DMS79 (cell line): ENCODE data around the gene MORN4.

ENCODE experiments used
- DNase-seq: peaks from one replicate; lab custom pipeline; 2025; lab: John Stamatoyannopoulos, UW

MORN4 gene

DNA sequence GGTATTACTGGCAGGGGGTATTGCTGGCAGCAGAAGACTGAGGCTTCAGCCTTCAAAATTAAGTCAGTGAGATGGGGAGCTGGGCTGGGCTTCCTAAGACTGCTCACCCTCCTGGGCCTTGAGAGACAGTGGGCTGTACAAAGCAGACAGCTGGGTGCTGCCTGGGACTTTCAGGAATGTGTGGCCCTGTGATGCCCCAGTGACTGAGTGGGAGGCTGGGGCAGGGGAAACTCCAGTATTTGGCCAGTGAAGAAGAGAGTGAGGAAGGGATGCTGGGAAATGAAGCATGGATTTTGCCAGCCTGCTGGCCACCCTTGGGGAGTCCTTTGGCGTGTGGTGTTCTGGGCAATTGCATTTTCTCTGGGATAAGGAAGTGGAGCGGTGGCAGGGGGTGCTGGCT, 60.3 kb downstream of the MORN4 start:
- no peak for DNase-seq

DNA sequence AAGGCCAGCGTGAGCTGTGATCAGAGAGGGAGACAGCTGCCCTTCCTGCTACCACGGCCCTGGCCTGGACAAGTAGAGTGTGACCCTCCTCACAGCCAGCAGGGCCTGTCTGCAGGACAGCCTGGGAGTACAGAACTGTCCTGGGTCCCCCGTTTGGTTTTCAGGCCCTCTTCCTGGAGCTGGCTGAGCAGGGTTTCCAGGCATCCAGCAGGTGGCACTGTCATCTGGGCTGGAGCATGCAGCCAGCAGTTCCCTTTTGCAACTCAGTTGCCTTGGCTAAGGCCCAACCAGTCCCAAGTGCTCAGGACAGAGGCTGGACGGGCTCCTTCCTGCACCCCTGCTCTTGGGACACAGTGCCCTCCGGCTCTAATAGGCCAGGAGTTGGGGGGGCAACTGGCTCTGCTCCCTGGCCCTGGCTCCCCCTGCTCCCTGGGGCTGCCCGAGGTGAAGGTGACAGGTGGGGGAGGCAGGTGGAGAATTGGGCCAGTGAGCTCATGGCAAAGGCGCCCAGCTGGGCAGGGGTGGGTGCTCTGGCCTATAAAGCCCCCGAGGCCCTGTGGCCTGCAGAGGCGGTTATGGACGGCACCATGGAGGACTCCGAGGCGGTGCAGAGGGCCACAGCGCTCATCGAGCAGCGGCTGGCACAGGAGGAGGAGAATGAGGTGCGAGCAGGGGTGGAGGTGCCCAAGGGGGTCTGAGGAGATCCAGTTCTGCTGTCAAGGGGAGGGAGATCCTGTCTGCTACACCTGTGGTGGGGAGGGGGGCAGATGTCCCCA, 60.9 kb downstream of the MORN4 start, which contains the start of gene ANKRD2:
Gene ANKRD2, plus strand, starts transcription at position 566 of the 776 bp plus-strand sequence. Its CDS starts 10 bp downstream, at position 576.
- DNase-seq = no peak

DNA sequence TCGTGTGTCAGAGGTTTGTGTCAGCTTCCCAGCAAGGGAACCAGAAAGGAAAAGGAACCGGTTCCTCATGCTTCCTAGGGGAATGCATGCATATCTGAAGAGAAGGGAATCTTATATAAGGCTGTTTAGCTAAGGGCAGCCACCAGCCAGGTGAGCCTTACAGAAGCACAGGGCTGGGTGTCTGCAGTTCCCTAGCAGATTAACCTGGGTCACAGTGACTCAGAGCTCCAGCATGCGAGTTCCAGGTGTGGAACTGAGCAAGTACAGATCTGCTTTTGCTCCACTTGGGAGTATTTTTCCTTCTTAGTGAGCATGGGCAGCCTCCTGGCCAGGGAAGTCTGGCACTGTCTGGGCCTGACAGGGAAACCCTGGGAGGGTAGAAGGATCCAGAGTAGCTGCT, 61.7 kb downstream of the MORN4 start:
- no peak for DNase-seq

DNA sequence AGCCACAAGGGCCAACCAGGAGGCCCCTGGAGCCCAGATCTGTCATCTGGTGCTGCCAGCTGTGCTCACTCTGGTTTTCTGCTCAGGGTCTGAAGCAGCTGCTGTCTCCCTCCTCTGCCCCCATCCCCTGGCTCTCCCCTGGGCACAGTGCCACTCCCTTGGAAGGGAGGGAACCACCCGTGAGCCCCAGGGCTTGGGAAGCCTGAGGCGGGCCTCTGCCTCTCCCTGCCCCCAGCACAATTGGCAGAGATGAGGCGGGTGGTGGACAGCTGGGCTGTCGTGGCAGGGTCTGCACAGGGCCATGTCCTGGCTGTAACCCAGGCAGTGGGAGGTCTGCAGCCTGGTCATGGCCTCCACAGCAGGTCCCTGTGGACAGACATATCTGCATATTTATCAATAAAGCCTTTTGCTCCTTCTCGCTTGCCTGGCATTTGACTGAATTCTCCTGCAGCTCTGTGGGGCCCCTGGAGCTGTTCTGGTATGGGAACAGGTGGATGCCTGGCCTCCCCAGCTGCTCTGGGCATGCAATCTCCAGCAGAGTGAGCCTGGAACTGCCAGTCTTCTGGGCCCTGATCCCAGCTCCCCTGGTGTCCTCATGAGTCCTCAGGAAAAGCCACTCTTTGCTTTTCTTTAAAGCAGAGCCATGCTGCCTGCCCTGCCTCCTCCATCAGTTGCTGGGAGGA, 62.4 kb downstream of the MORN4 start:
- no peak for DNase-seq

DNA sequence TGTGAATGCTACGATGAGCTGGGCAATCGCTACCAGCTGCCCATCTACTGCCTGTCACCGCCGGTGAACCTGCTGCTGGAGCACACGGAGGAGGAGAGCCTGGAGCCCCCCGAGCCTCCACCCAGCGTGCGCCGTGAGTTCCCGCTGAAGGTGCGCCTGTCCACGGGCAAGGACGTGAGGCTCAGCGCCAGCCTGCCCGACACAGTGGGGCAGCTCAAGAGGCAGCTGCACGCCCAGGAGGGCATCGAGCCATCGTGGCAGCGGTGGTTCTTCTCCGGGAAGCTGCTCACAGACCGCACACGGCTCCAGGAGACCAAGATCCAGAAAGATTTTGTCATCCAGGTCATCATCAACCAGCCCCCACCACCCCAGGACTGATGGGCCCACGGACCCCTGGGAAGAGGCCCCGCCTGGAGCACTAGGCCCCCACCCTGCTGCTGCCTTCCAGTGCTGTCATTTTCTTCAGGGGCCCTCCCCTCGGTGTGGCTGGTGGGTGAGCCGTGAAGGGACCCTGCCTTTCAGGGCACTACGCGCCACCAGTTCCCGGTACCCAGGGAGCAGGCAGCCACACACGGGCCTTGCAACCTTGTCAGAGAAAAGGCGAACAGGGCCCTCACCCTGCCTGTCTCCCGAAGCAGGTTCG, 63.0 kb downstream of the MORN4 start:
- no peak for DNase-seq

GRCh38 chr10:97567891-97568290, 65.4 kb downstream of the MORN4 start:
- DNase-seq = no peak

- no peak for DNase-seq
Observed at GRCh38 chr10:97566336-97566996, 66.8 kb downstream of the MORN4 start.

GRCh38 chr10:97564776-97565175, 68.5 kb downstream of the MORN4 start:
- no peak for DNase-seq
